ENCODE measurements around the gene MORN2.
A peak's percentile ranks its signal among the peaks of the same experiment; 100 is the strongest.

The MORN2 gene

DNA sequence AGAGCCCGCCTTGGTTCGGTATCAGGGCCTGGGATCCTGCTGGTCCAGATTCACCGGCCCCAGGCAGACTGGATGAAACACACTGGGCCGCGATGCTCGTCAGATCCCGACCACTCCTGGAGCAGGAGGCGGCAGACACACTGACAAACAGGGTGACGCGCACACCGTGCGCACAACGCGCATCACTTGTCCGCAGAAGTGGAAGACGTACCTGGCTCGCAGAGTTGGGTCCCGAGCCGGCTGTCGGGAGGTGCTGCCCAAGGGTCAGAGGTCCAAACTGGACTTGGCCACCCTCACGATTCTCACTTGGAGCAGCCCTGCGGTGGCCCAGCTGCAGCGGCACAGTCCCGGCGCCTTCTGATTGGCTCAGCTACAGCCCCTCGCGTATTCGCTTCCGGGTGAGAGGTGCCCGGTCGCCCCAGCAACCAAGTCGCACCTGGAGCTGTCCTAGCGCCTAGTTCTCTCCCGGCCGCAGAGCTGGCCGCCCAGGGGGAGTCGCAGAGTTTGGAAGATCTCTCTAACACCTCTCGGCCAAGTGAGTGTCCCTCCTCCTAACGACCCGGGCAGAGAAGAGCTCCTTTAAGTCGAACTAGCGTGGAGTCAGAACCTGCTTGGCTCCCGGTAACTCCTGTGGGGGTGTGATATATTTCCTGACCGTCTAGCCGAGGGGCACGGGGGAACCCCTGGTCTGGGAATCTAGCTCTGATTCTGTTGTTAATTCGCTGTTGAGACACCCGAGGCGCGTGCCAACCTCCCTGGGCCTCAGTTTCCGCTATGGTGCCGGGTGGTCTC, at the start of gene MORN2, which contains the start of gene DHX57:
Gene MORN2 (plus strand): TSS at position 401 of the 792 bp plus-strand sequence.
Gene DHX57 (minus strand): TSS at position 359 of the 792 bp plus-strand sequence. CDS start 7,529 bp downstream, outside the sequence.
- DNase-seq = peak; percentile 93

DNA sequence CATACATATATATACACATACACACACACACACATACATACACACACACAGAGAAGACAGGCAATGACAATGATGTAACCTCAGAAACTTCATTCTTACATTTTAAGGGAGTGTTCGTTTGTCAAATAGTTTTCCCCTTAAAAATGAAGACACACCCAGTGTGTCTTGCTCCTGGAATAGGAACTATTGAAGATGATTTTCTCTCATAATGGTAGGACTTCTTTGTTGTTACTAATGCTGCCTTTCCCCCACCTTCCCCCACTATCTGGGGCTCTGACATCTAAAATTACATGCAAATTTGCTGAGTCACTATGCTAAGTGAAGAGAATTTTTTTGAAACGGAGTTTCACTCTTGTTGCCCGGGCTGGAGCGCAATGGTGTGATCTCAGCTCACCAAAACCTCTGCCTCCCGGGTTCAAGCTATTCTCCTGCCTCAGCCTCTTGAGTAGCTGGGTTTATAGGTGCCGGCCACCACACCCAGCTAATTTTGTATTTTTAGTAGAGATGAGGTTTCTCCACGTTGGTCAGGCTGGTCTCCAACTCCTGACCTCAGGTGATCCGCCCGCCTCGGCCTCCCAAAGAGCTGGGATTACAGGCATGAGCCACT, 48.1 kb upstream of the MORN2 start:
- peak; percentile 88 for DNase-seq

- DNase-seq = peak; percentile 24
These were observed 47.3 kb upstream of the MORN2 start for GRCh38 chr2:38828460-38828859.

GRCh38 chr2:38829971-38830370, 45.8 kb upstream of the MORN2 start:
- DNase-seq = no peak

GRCh38 chr2:38830526-38831159, 45.1 kb upstream of the MORN2 start:
- DNase-seq = peak; percentile 38

- DNase-seq = peak; percentile 56
These were observed 40.7 kb upstream of the MORN2 start for GRCh38 chr2:38835015-38835601.

GRCh38 chr2:38835990-38836389, 39.8 kb upstream of the MORN2 start:
- no peak for DNase-seq

- DNase-seq = no peak
These were observed 39.0 kb upstream of the MORN2 start for GRCh38 chr2:38836791-38837190.

- no peak for DNase-seq
These were observed 25.7 kb upstream of the MORN2 start for GRCh38 chr2:38850045-38850444.

GRCh38 chr2:38856165-38856564, 19.6 kb upstream of the MORN2 start:
- DNase-seq = peak; percentile 8

DNA sequence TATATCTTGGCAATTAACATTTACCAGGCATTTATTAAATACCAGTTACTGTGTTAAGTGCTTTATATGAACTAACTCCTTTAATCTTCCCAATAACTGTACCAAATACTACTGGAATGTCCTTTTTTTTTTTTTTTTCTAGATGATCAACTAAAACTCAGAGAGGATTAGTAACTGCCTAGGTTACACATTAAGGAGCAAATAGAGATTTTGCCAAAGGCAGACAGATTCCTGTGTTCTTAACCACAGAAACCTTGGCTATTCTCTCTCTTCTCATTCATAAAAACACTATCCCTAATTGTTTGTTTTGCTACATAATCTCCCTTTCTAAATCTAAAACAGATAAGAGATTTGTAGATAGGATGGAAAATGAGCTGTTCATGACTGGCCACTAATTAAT, 13.3 kb upstream of the MORN2 start:
- no peak for DNase-seq

DNA sequence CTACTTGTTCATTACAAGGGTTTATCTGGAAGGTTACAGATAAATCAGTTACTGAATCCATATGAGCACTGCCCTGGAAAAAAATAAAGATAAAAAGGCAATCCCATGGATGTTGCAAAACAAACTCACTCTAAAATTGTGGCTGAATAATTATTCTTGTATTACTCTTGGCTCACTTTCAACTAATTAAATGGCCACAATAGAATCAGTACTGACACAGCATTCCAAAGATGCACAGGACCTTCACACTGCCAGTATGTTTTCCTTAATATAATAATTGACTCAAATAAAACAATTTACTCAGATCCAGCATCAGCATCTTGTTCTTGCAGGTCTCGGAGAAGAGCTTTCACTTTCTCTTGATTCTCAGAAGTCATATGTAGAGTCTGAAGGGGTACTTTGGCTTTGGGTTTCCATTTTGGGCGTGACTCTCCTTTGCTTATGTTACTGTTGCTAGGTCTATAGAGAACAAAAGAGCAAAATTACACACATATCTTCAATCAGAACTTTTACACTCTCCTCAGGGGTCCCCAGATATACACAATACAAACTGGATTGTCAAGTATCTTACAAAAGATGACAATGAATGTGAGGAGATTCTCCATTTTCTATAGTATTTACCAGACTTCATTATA, 12.6 kb upstream of the MORN2 start:
- DNase-seq = no peak

- no peak for DNase-seq
These were observed 8.9 kb upstream of the MORN2 start for GRCh38 chr2:38866773-38867443.

GRCh38 chr2:38871432-38871831, 4.3 kb upstream of the MORN2 start:
- DNase-seq = no peak

DNA sequence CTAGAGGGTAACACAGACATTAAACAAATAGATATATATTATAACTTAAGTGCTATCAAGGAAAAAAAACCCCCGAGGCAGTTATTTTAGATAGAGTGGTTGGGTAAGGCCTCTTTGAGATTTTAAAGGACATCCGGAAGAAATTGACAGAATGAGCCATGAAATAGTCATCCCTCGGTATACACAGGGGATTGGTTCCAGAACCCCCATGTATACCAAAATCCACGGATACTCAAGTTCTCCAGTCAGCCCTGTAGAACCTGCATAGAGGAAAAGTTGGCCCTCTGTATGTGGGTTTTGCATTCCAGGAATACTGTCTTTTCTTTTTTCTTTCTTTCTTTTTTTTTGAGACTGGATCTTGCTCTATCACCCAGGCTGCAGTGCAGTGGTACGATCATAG, 2.0 kb upstream of the MORN2 start:
- no peak for DNase-seq

GRCh38 chr2:38875227-38875575, 575 bp upstream of the MORN2 start:
- DNase-seq = no peak

DNA sequence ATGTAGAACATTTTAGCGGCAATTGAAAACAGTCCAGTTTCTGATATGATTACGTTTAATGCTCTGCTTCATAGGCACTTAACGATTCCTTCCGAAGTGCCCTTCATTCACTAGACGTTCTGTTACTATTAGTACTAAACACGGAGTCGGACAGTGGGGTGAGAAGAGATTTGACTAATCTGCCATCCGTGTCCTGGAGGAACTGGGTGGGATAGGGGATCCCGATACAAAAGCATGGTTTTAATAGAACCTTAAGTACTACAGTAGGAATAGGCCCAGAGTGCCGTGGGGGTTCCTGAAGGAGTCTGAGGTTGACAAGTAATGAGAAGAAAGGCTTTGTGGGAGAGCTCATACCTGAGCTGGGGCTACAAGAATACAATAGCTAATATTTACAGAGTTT, 631 bp downstream of the MORN2 start:
- DNase-seq = peak; percentile 5

DNA sequence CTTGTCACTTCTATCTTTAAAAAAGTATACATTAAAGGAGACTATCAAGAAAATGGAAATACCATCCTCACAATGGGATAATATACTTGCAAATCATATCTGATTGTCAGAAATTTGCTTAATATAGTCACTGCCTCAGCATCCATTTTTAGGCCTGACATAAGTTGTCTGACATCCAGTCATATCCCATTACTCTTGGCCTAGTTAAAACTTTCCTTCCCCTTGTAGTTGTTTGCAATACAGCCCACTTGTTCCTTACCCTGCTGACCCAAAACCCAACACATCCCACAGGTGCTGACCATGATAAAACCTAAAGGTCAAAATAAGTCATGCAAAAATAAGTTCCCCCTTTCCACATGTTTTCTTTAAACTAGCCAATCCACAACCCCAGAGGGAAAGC, 10.3 kb downstream of the MORN2 start:
- DNase-seq = no peak

DNA sequence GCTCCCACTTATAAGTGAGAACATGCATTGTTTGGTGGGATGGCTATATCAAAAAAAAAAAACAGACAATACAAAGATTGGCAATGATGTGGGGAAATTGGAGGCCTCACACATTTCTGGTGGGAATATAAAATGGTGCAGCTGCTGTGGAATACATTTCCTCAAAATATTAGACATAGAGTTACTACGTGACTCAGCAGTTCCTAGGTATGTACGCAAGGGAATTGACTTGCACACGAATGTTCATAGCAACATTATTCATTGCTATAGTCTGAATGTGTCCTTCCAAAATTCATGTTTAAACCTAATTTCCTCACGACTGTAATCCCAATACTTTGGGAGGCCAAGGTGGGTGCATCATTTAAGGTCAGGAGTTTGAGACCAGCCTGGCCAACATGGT, 11.6 kb downstream of the MORN2 start:
- peak; percentile 27 for DNase-seq

DNA sequence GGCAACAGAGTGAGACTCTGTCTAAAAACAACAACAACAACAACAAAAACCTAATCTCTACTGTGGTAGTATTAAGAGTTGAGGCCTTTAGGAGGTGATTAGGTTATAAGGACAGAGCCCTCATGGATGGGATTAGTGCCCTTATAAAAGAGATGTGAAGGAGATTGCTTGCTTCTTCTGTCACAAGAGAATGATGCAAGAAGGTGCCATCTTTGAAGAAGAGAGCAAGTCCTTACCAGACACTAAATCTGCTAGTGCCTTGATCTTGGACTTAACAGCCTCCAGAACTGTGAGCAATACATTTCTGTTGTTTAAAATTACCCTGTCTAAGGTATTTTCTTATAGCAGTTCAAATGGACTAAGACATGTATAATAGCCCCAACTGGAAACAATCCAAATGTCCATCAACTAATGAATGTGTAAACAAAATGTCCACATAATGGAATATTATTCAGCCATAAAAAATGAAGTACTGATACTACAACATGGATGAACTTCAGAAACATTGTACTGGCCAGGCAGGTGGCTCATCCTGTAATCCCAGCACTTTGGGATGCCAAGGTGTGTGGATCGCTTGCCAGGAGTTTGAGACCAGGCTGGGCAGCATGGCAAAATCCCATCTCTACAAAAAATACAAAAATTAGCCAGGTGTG, 12.3 kb downstream of the MORN2 start:
- DNase-seq = no peak

DNA sequence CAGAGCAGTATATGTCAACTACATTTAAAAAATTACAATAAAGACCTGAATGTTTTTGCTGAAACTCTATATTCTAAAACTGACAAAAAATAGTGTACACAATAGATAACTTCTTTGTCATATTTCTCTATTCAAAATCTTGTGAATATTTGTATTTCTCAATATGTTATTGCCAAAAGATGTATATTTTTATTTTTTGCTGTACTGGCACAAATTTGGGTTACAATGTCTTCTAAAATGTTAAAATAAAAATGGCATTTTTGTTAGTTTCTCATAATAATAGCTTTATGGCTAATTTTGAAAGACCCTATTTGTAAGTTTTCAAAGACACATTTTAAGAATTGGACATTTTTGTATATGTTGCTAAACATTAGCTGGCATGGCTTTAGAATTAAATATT, 13.3 kb downstream of the MORN2 start:
- DNase-seq = no peak

DNA sequence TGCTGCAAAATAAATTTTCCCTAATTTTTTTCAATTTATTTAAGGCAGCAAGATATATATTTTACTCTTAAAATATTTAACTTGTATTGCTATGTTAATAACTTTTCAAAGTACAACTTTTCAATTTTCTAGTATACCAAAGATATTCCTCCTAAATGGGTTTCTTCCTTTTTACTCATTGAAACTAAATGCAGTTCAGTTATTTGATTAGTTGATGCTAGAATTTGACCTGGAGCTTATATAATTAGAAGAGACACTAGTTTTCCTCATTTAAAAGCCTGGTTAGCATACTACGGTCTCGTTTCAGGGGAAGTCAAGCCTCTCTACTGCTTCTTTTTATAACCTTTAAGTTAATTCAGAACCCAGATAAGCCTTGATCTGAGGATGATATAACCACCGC, 13.8 kb downstream of the MORN2 start, which contains the start of gene ARHGEF33:
Gene ARHGEF33 (plus strand): TSS at position 301 of the 400 bp plus-strand sequence. CDS start 29,573 bp downstream, outside the sequence.
- no peak for DNase-seq

Data from hematopoietic multipotent progenitor cell treated with erythropoietin and hydrocortisone succinate and interleukin-3 and kit ligand, for 4 days (in vitro differentiated cells).